LNCAP (cell line): Measurements from ENCODE around the gene IP6K3.

Experiments used
- CTCF ChIP-seq: fragments of 450-650 bp; IDR thresholded peaks from 2 replicates; pipeline ENCODE4 v1.5.1; 2017; ENCODE audit warnings: mild to moderate bottlenecking

IP6K3 gene

GRCh38 chr6:33727932-33728331, 18.8 kb downstream of the IP6K3 start:
- TF ChIP-seq CTCF: no peak

GRCh38 chr6:33727126-33727525, 19.6 kb downstream of the IP6K3 start:
- no peak for TF ChIP-seq CTCF

GRCh38 chr6:33726696-33727095, 20.0 kb downstream of the IP6K3 start:
- no peak for TF ChIP-seq CTCF

- TF ChIP-seq CTCF: no peak
Observed at GRCh38 chr6:33725891-33726673, 20.6 kb downstream of the IP6K3 start.

GRCh38 chr6:33725222-33725621, 21.5 kb downstream of the IP6K3 start:
- no peak for TF ChIP-seq CTCF

GRCh38 chr6:33724102-33725023, 22.3 kb downstream of the IP6K3 start:
- no peak for TF ChIP-seq CTCF

GRCh38 chr6:33723371-33724085, 23.2 kb downstream of the IP6K3 start:
- no peak for TF ChIP-seq CTCF
